PFSK-1 (cell line): ENCODE data around the gene ZNF235.

Source experiments
- FOXP2 ChIP-seq: optimal IDR thresholded peaks from 2 replicates; pipeline ENCODE3; 2011; ENCODE audit warnings: borderline replicate concordance, control low read depth, inconsistent platforms; ENCODE audit not compliant: insufficient read depth; ENCODE audit errors: extremely low read length, extremely low read depth
- POLR2AphosphoS5 ChIP-seq: IDR thresholded peaks from 2 replicates; pipeline ENCODE4 v1.6.1; 2012; ENCODE audit warnings: low read depth, mild to moderate bottlenecking, control low read depth, low read length, moderate library complexity
- SIN3A ChIP-seq: IDR thresholded peaks from 2 replicates; pipeline ENCODE4 v1.6.1; 2012; ENCODE audit warnings: mild to moderate bottlenecking, low read length, moderate library complexity, borderline replicate concordance; ENCODE audit not compliant: insufficient read depth
- TAF1 ChIP-seq: IDR thresholded peaks from 2 replicates; pipeline ENCODE4 v1.6.1; 2012; ENCODE audit warnings: low read length, control low read depth, borderline replicate concordance; ENCODE audit not compliant: insufficient read depth
- TF ChIP-seq, protein P1 (sequence below), 2 experiments: IDR thresholded peaks; 2 replicates each; pipeline versions ENCODE4 v1.6.1 to v1.8.0; 2011 to 2012; ENCODE audit warnings: low read depth in 2 of 2, low read length in 2 of 2, control low read depth in 1 of 2, inconsistent platforms in 1 of 2, mild to moderate bottlenecking in 1 of 2, moderate library complexity in 1 of 2; ENCODE audit not compliant: insufficient read depth in 1 of 2

ZNF235 gene

DNA sequence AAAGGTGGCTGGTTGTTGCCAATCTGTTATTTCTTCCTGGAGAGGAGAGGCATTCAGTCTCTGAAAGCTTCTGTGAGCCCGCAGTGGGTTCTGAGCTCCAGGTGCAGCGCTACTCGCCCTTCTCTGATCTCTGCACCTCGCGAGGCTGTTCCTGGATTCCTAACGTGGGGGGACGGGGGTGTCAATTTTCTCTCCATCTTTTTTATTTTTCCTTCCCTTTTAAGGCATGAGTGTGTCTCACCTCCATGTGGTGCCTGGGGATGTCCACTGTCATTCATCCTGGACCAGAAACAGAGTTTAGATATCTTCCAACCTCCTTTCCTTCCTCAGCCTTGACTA lies 44.5 kb downstream of the ZNF235 start:
- no peak for TF ChIP-seq TAF1
- TF ChIP-seq, protein P1, sequence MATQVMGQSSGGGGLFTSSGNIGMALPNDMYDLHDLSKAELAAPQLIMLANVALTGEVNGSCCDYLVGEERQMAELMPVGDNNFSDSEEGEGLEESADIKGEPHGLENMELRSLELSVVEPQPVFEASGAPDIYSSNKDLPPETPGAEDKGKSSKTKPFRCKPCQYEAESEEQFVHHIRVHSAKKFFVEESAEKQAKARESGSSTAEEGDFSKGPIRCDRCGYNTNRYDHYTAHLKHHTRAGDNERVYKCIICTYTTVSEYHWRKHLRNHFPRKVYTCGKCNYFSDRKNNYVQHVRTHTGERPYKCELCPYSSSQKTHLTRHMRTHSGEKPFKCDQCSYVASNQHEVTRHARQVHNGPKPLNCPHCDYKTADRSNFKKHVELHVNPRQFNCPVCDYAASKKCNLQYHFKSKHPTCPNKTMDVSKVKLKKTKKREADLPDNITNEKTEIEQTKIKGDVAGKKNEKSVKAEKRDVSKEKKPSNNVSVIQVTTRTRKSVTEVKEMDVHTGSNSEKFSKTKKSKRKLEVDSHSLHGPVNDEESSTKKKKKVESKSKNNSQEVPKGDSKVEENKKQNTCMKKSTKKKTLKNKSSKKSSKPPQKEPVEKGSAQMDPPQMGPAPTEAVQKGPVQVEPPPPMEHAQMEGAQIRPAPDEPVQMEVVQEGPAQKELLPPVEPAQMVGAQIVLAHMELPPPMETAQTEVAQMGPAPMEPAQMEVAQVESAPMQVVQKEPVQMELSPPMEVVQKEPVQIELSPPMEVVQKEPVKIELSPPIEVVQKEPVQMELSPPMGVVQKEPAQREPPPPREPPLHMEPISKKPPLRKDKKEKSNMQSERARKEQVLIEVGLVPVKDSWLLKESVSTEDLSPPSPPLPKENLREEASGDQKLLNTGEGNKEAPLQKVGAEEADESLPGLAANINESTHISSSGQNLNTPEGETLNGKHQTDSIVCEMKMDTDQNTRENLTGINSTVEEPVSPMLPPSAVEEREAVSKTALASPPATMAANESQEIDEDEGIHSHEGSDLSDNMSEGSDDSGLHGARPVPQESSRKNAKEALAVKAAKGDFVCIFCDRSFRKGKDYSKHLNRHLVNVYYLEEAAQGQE (IDR thresholded peaks at IDR 0.05; ENCODE audit: insufficient read depth in 1 of 2, low read depth in 2 of 2, low read length in 2 of 2), result no peak
- TF ChIP-seq SIN3A, result no peak
- no peak for TF ChIP-seq POLR2AphosphoS5
- TF ChIP-seq FOXP2, result no peak

DNA sequence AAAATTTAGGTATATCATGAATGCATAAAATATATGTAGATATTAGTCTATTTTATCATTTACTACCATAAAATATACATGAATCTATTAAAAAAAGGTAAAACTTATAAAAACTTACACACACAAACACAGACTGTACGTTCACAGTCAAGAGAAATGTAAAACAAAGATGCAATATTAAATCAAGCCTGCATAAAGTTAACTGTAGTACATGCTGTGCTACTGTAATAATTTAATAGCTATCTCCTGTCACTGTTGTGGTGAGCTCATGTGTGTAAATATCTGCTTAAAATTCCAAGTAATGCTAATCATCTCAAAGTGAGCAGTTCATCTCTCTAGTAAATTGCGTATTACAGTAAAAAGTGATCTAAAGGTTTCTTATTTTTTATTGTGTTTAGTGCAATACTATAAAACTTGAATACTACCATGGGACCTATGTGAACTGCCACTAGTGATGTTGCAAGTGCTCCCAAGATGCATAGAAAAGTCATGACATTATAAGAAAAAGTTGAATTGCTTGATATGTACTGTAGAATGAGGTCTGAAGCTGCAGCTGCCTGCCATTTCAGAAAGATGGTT lies 45.9 kb downstream of the ZNF235 start:
- TF ChIP-seq FOXP2 (no peak), SIN3A (no peak)

DNA sequence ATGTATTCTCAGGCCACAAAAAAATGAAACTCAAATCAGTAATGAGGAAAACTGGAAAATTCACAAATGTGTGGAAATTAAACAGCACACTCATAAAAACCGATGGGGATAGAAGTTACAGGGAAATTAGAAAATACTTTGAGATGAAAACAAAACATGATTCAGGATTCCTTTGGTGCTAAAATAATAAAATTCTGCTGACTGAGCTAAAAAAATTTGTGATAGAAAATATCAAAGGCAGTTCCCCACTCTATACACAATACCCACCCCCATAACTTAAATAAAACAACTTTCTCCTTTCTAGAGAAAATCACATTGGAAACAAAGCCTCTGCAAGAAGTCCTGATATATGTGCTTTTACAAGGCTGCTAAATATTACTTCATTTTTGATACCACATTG lies 46.7 kb downstream of the ZNF235 start:
- TF ChIP-seq, protein P1 (IDR thresholded peaks at IDR 0.05; ENCODE audit: insufficient read depth in 1 of 2, low read depth in 2 of 2, low read length in 2 of 2), result no peak
- no peak for TF ChIP-seq FOXP2
- no peak for TF ChIP-seq TAF1
- TF ChIP-seq POLR2AphosphoS5, result no peak
- no peak for TF ChIP-seq SIN3A

DNA sequence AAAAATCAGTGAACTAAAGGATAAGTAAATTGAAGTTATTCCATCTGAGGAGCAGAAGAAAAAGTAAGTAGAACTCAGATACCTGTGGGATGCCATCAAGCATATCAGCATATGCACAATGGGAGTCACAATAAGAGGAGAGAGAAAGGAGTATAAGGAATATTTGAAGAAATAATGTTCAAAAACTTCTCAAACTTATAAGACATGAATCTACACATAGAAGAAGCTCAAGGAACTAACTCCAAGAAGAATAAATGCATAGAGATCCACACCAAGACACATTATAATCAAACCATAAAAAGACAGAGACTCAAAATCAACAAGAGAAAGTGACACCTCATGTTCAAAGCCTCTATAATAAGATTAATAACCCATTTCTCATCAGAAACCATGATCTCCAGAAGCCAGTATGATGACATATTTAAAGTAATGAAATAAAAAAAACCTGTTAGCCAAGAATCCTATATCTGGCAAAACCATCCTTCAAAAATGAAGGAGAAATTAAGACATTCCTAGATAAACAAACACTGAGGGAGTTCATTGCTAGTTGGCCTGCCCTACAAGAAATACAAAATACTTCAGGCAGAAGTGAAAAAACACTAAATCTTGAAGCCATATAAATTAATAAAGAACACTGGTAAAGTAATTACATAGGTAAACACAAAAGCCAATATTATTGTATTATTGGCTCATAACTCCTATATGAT lies 49.0 kb downstream of the ZNF235 start:
- TF ChIP-seq TAF1 (no peak), POLR2AphosphoS5 (no peak)

DNA sequence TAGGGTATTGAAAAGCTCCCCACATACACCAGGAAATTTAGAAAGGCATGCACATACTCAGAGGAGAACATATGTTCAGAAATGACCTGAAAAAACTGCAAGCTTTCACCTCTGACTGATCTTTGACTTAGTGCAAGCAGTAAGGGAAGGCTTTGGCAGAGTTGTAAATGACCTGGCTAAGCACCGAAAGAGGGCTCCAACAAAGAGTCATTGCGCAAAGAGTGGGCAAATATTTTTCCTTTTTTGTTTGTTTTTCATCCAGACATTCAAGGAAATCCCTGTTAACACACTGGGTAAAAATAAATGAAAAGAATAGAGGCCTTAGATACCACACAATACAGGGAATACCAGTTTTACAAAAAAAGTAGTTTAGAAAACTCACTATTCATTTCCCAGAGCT lies 50.3 kb downstream of the ZNF235 start:
- TF ChIP-seq SIN3A, result no peak
- TF ChIP-seq TAF1, result no peak
- TF ChIP-seq FOXP2, result no peak
- no peak for TF ChIP-seq POLR2AphosphoS5
- TF ChIP-seq, protein P1 (IDR thresholded peaks at IDR 0.05; ENCODE audit: insufficient read depth in 1 of 2, low read depth in 2 of 2, low read length in 2 of 2), result no peak

GRCh38 chr19:44236384-44236783 lies 68.4 kb downstream of the ZNF235 start:
- TF ChIP-seq POLR2AphosphoS5 (no peak), SIN3A (no peak), TAF1 (no peak), FOXP2 (no peak)
- TF ChIP-seq, protein P1 (IDR thresholded peaks at IDR 0.05; ENCODE audit: insufficient read depth in 1 of 2, low read depth in 2 of 2, low read length in 2 of 2), result no peak
